Smooth muscle cell (in vitro differentiated cells): ENCODE measurements around the gene VPS13D. TPM values are rescaled to one million over a fixed set of nuclear protein-coding genes. Genes with fewer than 3 reads are reported as not detected.

Experiments
- DNase-seq: peaks from one replicate; lab custom pipeline; 2025; ENCODE audit not compliant: unreplicated experiment; lab: John Stamatoyannopoulos, UW
- H2AFZ ChIP-seq: fragments of 200-600 bp; sonication (generic); 2 replicates; pipeline ENCODE4 v1.6.0; 2016; ENCODE audit warnings: antibody characterized with exemption, low read depth, mild to moderate bottlenecking
- H3F3A ChIP-seq: fragments of 200-600 bp; sonication (generic); 2 replicates; pipeline ENCODE4 v1.6.0; 2017; ENCODE audit warnings: antibody characterized with exemption, low read depth
- H3K27ac ChIP-seq: fragments of 200-600 bp; sonication (generic); 2 replicates; pipeline ENCODE4 v1.5.1; 2016; ENCODE audit warnings: low read depth, mild to moderate bottlenecking
- H3K27me3 ChIP-seq: fragments of 200-600 bp; sonication (generic); 2 replicates; pipeline ENCODE4 v1.6.1; 2016; ENCODE audit warnings: low read depth, mild to moderate bottlenecking
- H3K36me3 ChIP-seq: fragments of 200-600 bp; sonication (generic); 2 replicates; pipeline ENCODE4 v1.5.1; 2016; ENCODE audit warnings: low read depth
- H3K4me1 ChIP-seq: fragments of 200-600 bp; sonication (generic); 2 replicates; pipeline ENCODE4 v1.5.1; 2016; ENCODE audit warnings: low read depth
- H3K4me2 ChIP-seq: fragments of 200-600 bp; sonication (generic); 2 replicates; pipeline ENCODE4 v1.6.0; 2016; ENCODE audit warnings: mild to moderate bottlenecking
- H3K4me3 ChIP-seq: fragments of 200-600 bp; sonication (generic); 2 replicates; pipeline ENCODE4 v1.5.1; 2016; ENCODE audit warnings: mild to moderate bottlenecking
- H3K79me2 ChIP-seq: fragments of 200-600 bp; sonication (generic); 2 replicates; pipeline ENCODE4 v1.6.0; 2016; ENCODE audit warnings: low read depth, mild to moderate bottlenecking
- H3K9ac ChIP-seq: fragments of 200-600 bp; sonication (generic); 2 replicates; pipeline ENCODE4 v1.6.0; 2016; ENCODE audit warnings: low read depth
- H3K9me3 ChIP-seq: fragments of 200-600 bp; sonication (generic); replicated peaks from 2 replicates; pipeline ENCODE4 v1.5.1; 2016; ENCODE audit warnings: low read depth
- H4K20me1 ChIP-seq: fragments of 200-600 bp; sonication (generic); 2 replicates; pipeline ENCODE4 v1.6.0; 2016; ENCODE audit warnings: low read depth
- CTCF ChIP-seq: fragments of 200-600 bp; sonication (generic); IDR thresholded peaks from 2 replicates; pipeline ENCODE4 v1.5.1; 2017; ENCODE audit warnings: borderline replicate concordance, mild to moderate bottlenecking, antibody characterized with exemption; ENCODE audit not compliant: insufficient read depth, poor library complexity, severe bottlenecking
- WGBS: methylation state at CpG from one replicate; pipeline ENCODE4 v1.1.7; 2016; ENCODE audit warnings: low lambda C conversion rate; 5-methylcytosine and 5-hydroxymethylcytosine counted together
- polyA plus RNA-seq: library from polyadenylated mRNA; unstranded; fragments of >200 nt; fragmentation: Nextera tagmentation; extraction: Ambion mirVana; gene quantifications from 2 replicates; pipeline ENCODE4 v1.2.1, GENCODE V29; 2016
- total RNA-seq: library from RNA; depleted of rRNA; stranded (reverse); fragments of >200 nt; gene quantifications from 2 replicates; pipeline ENCODE4 v1.2.3, GENCODE V29; 2014

VPS13D gene
- total and polyA plus RNA-seq, 2 experiments from 2014 or later: 3.5 to 20.0 TPM

GRCh38 chr1:12472156-12472797 lies 242.4 kb downstream of the VPS13D start:
- no peak for DNase-seq
- Histone ChIP-seq H3K27ac (no peak overlapping the region), H3K4me2 (no peak overlapping the region), H3K27me3 (no peaks in the 10 kb centered on the region), H3K36me3 (peaks cover 5% of the 10 kb centered on the region), H3F3A (no peaks in the 10 kb centered on the region), H3K9ac (no peak overlapping the region), H2AFZ (no peak overlapping the region), H3K4me3 (no peak overlapping the region), H3K79me2 (no peaks in the 10 kb centered on the region), H4K20me1 (no peaks in the 10 kb centered on the region), H3K9me3 (no peaks in the 10 kb centered on the region), H3K4me1 (no peaks in the 10 kb centered on the region)
- 97% methylated on average over 2 of the region's 2 CpGs for WGBS
- no peak for TF ChIP-seq CTCF

- no peak overlapping the region for H3K4me2 ChIP-seq
Measured at GRCh38 chr1:12472798-12473551, 243.1 kb downstream of the VPS13D start.

GRCh38 chr1:12473596-12474362 lies 243.9 kb downstream of the VPS13D start:
- DNase-seq: no peak
- 61% methylated on average over 11 of the region's 11 CpGs for WGBS
- H3K27ac ChIP-seq: no peak overlapping the region
- no peak overlapping the region for H3K4me3 ChIP-seq
- H3K36me3 ChIP-seq: no peaks in the 10 kb centered on the region
- no peaks in the 10 kb centered on the region for H3K9me3 ChIP-seq
- no peak overlapping the region for H2AFZ ChIP-seq
- H3K9ac ChIP-seq: no peak overlapping the region
- H3K27me3 ChIP-seq: no peaks in the 10 kb centered on the region
- H3K4me2 ChIP-seq: no peak overlapping the region
- H4K20me1 ChIP-seq: no peaks in the 10 kb centered on the region
- peaks cover 5% of the 10 kb centered on the region for H3K4me1 ChIP-seq
- no peaks in the 10 kb centered on the region for H3F3A ChIP-seq
- no peaks in the 10 kb centered on the region for H3K79me2 ChIP-seq
- TF ChIP-seq CTCF: no peak

More at GRCh38 chr1:12472798-12473551, 243.1 kb downstream of the VPS13D start:
- Histone ChIP-seq H3K4me3 (no peak overlapping the region), H3K27ac (no peak overlapping the region), H3K9ac (no peak overlapping the region), H4K20me1 (no peaks in the 10 kb centered on the region), H3K79me2 (no peaks in the 10 kb centered on the region), H3K9me3 (no peaks in the 10 kb centered on the region), H3K4me1 (no peaks in the 10 kb centered on the region), H3K27me3 (no peaks in the 10 kb centered on the region), H3F3A (no peaks in the 10 kb centered on the region), H3K36me3 (peaks cover 4% of the 10 kb centered on the region), H2AFZ (no peak overlapping the region)
- no peak for TF ChIP-seq CTCF
- DNase-seq: no peak
- WGBS: 93% methylated on average over 12 of the region's 12 CpGs
